Adipocyte (in vitro differentiated cells): Measurements from ENCODE around the gene PRICKLE4.
A peak's percentile ranks its signal among the peaks of the same experiment; 100 is the strongest.

Experiments
- DNase-seq: peaks from one replicate; pipeline ENCODE4 v3.0.0-alpha.2; 2015; ENCODE audit warnings: low read depth
- H3K27me3 ChIP-seq: replicated peaks from 2 replicates; pipeline ENCODE4 v1.7.0; 2013; ENCODE audit warnings: mild to moderate bottlenecking, low read length, moderate library complexity; ENCODE audit not compliant: control insufficient read depth, insufficient read depth
- H3K36me3 ChIP-seq: 2 replicates; pipeline ENCODE4 v1.7.0; 2013; ENCODE audit warnings: low read length, mild to moderate bottlenecking, moderate library complexity; ENCODE audit not compliant: control insufficient read depth, insufficient read depth, severe bottlenecking
- H3K4me1 ChIP-seq: 2 replicates; pipeline ENCODE4 v1.7.0; 2013; ENCODE audit warnings: mild to moderate bottlenecking, low read length, moderate library complexity; ENCODE audit not compliant: control insufficient read depth, insufficient read depth
- H3K4me3 ChIP-seq: 2 replicates; pipeline ENCODE4 v1.7.0; 2013; ENCODE audit warnings: mild to moderate bottlenecking, low read length, moderate library complexity
- H3K9ac ChIP-seq: 2 replicates; pipeline ENCODE4 v1.7.0; 2013; ENCODE audit warnings: mild to moderate bottlenecking, low read length, moderate library complexity
- H3K9me3 ChIP-seq: 2 replicates; pipeline ENCODE4 v1.7.0; 2013; ENCODE audit warnings: mild to moderate bottlenecking, low read length, moderate library complexity; ENCODE audit not compliant: control insufficient read depth

The PRICKLE4 gene

GRCh38 chr6:41748102-41748477, 32.5 kb upstream of the PRICKLE4 start:
- H3K9ac ChIP-seq: no peak overlapping the region
- no peak overlapping the region for H3K4me3 ChIP-seq
- peaks cover 17% of the 10 kb centered on the region for H3K27me3 ChIP-seq
- H3K4me1 ChIP-seq: no peaks in the 10 kb centered on the region
- H3K9me3 ChIP-seq: no peaks in the 10 kb centered on the region
- no peak for DNase-seq
- H3K36me3 ChIP-seq: no peaks in the 10 kb centered on the region

GRCh38 chr6:41748542-41748941, 32.0 kb upstream of the PRICKLE4 start:
- no peak overlapping the region for H3K9ac ChIP-seq
- H3K4me3 ChIP-seq: no peak overlapping the region
- peaks cover 20% of the 10 kb centered on the region for H3K27me3 ChIP-seq
- no peaks in the 10 kb centered on the region for H3K36me3 ChIP-seq
- no peaks in the 10 kb centered on the region for H3K4me1 ChIP-seq
- no peaks in the 10 kb centered on the region for H3K9me3 ChIP-seq
- no peak for DNase-seq

- DNase-seq: no peak
- H3K9ac ChIP-seq: no peak overlapping the region
- H3K4me1 ChIP-seq: no peaks in the 10 kb centered on the region
- H3K36me3 ChIP-seq: no peaks in the 10 kb centered on the region
- peaks cover 27% of the 10 kb centered on the region for H3K27me3 ChIP-seq
- no peak overlapping the region for H3K4me3 ChIP-seq
- no peaks in the 10 kb centered on the region for H3K9me3 ChIP-seq
Measured at GRCh38 chr6:41750374-41750773, 30.2 kb upstream of the PRICKLE4 start.

- Histone ChIP-seq H3K9ac (no peak overlapping the region), H3K27me3 (peaks cover 37% of the 10 kb centered on the region), H3K36me3 (no peaks in the 10 kb centered on the region), H3K4me3 (no peak overlapping the region), H3K9me3 (no peaks in the 10 kb centered on the region), H3K4me1 (no peaks in the 10 kb centered on the region)
- DNase-seq: no peak
Measured at GRCh38 chr6:41755895-41756294, 24.7 kb upstream of the PRICKLE4 start.

GRCh38 chr6:41756354-41756753, 24.2 kb upstream of the PRICKLE4 start:
- no peaks in the 10 kb centered on the region for H3K36me3 ChIP-seq
- H3K4me1 ChIP-seq: no peaks in the 10 kb centered on the region
- no peak for DNase-seq
- H3K4me3 ChIP-seq: no peak overlapping the region
- H3K27me3 ChIP-seq: peaks cover 37% of the 10 kb centered on the region
- no peaks in the 10 kb centered on the region for H3K9me3 ChIP-seq
- no peak overlapping the region for H3K9ac ChIP-seq

GRCh38 chr6:41757271-41757670, 23.3 kb upstream of the PRICKLE4 start:
- no peak for DNase-seq
- Histone ChIP-seq H3K4me1 (no peaks in the 10 kb centered on the region), H3K4me3 (no peak overlapping the region), H3K9ac (no peak overlapping the region), H3K9me3 (no peaks in the 10 kb centered on the region), H3K36me3 (no peaks in the 10 kb centered on the region), H3K27me3 (peaks cover 37% of the 10 kb centered on the region)

GRCh38 chr6:41757931-41758640, 22.5 kb upstream of the PRICKLE4 start:
- Histone ChIP-seq H3K4me1 (no peaks in the 10 kb centered on the region), H3K4me3 (no peak overlapping the region), H3K27me3 (peaks cover 37% of the 10 kb centered on the region), H3K9me3 (no peaks in the 10 kb centered on the region), H3K36me3 (no peaks in the 10 kb centered on the region), H3K9ac (no peak overlapping the region)
- peak; percentile 12 for DNase-seq

- no peaks in the 10 kb centered on the region for H3K4me1 ChIP-seq
- H3K27me3 ChIP-seq: peaks cover 34% of the 10 kb centered on the region
- no peak overlapping the region for H3K4me3 ChIP-seq
- no peak overlapping the region for H3K9ac ChIP-seq
- no peak for DNase-seq
- no peaks in the 10 kb centered on the region for H3K9me3 ChIP-seq
- no peaks in the 10 kb centered on the region for H3K36me3 ChIP-seq
Measured at GRCh38 chr6:41758641-41759035, 21.9 kb upstream of the PRICKLE4 start.

GRCh38 chr6:41759106-41759904, 21.3 kb upstream of the PRICKLE4 start:
- H3K4me3 ChIP-seq: no peak overlapping the region
- no peak for DNase-seq
- H3K36me3 ChIP-seq: no peaks in the 10 kb centered on the region
- peaks cover 28% of the 10 kb centered on the region for H3K27me3 ChIP-seq
- no peaks in the 10 kb centered on the region for H3K9me3 ChIP-seq
- no peaks in the 10 kb centered on the region for H3K4me1 ChIP-seq
- no peak overlapping the region for H3K9ac ChIP-seq

- Histone ChIP-seq H3K4me1 (no peaks in the 10 kb centered on the region), H3K27me3 (peaks cover 28% of the 10 kb centered on the region), H3K4me3 (no peak overlapping the region), H3K36me3 (no peaks in the 10 kb centered on the region), H3K9ac (no peak overlapping the region), H3K9me3 (no peaks in the 10 kb centered on the region)
- no peak for DNase-seq
Measured at GRCh38 chr6:41759905-41760579, 20.5 kb upstream of the PRICKLE4 start.

GRCh38 chr6:41763470-41763869, 17.1 kb upstream of the PRICKLE4 start:
- H3K9me3 ChIP-seq: no peaks in the 10 kb centered on the region
- no peak for DNase-seq
- no peak overlapping the region for H3K9ac ChIP-seq
- peaks cover 17% of the 10 kb centered on the region for H3K27me3 ChIP-seq
- H3K4me1 ChIP-seq: peaks cover 15% of the 10 kb centered on the region
- H3K36me3 ChIP-seq: no peaks in the 10 kb centered on the region
- no peak overlapping the region for H3K4me3 ChIP-seq
